Measurements from ENCODE around the gene FSTL5. TPM values are rescaled to one million over a fixed set of nuclear protein-coding genes. Genes with fewer than 3 reads are reported as not detected.
"Not testable (repeated sequence)": the region's sequence is repeated elsewhere in the genome, so short reads cannot be mapped to it uniquely, and the experiment has no call there.

Gene FSTL5
- total RNA-seq = not detected

GRCh38 chr4:162163892-162164759, at the start of gene FSTL5:
TSS of gene FSTL5 (minus strand) at chr4:162164000. CDS start at chr4:162111396, 52,604 bp downstream.
- no peak within 1 kb of the TSS for H3K27ac Mint-ChIP-seq

DNA sequence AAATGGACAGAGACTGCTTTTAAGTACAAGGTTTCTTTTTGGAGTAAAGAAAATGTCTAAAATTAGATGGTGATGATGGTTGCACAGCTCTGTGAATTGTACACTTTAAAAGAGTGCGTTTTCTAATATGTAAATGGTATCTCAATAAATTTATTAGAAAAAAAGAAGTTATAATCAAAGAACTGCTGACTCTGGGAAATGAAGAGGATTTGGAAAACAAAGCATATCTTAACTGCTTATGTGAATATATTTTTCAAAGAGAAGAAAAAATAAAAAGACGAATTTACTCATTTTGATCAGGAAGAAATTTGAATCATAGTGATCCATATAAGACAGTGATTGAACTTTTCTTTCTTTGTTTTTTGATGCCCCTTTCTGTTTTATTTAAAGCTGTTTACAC, 45.9 kb upstream of the FSTL5 start:
- ATAC-seq (ENCODE audit: low read depth) (no peak), DNase-seq (no peak)
- Mint-ChIP-seq H3K4me1 (no peaks in the 10 kb centered on the region), H3K27me3 (no peaks in the 10 kb centered on the region), H3K36me3 (no peaks in the 10 kb centered on the region), H3K9me3 (peaks cover 2% of the 10 kb centered on the region), H3K27ac (no peak overlapping the region), H3K4me3 (no peak overlapping the region)
- POLR2A ChIA-PET = no interaction called here

More at GRCh38 chr4:162163892-162164759, at the start of gene FSTL5:
- ATAC-seq (ENCODE audit: low read depth) (peak; percentile 50), DNase-seq (peak; percentile 27)
- peaks cover 1% of the 10 kb centered on the region for H3K4me1 Mint-ChIP-seq
- POLR2A ChIA-PET = no interaction called here
- H3K27me3 Mint-ChIP-seq = no peaks in the 10 kb centered on the region
- H3K4me3 Mint-ChIP-seq = peak within 1 kb of the TSS; percentile 42
- no peaks in the 10 kb centered on the region for H3K9me3 Mint-ChIP-seq
- no peaks in the 10 kb centered on the region for H3K36me3 Mint-ChIP-seq

DNA sequence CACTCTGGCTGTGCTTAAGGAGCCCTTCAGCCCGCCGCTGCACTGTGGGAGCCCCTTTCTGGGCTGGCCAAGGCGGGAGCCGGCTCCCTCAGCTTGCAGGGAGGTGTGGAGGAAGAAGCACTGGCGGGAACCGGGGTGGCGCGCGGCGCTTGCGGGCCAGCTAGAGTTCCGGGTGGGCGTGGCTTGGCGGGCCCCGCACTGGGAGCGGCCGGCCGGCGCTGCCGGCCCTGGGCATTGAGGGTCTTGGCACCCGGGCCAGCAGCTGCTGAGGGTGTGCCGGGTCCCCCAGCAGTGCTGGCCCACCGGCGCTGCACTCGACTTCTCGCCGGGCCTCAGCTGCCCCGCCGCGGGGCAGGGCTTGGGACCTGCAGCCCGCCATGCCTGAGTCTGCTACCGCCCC, 39.7 kb upstream of the FSTL5 start:
- POLR2A ChIA-PET, H3K27ac Mint-ChIP-seq: not testable (repeated sequence)

DNA sequence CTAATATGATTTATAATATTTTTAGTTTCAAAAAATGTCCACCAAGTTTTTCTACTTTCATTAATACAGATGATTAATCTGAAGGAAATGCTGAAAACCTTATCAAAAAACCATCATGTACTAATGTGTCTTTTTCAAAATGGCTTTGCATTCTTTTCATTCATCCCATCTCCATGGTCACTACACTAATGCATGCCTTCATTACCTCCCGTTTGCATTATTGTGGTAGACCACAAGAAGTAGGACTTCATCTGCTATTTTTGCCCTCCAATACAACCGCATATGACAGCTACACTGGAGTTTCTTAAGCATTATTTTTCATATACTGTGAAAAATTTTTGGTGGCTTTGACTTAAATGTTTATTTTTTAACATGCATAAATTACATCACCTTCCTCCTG, 37.9 kb upstream of the FSTL5 start:
- Mint-ChIP-seq H3K27me3 (no peaks in the 10 kb centered on the region), H3K4me3 (no peak overlapping the region), H3K4me1 (no peaks in the 10 kb centered on the region), H3K36me3 (no peaks in the 10 kb centered on the region), H3K27ac (no peak overlapping the region), H3K9me3 (peaks cover 4% of the 10 kb centered on the region)
- DNase-seq = no peak
- POLR2A ChIA-PET = no interaction called here
- no peak for ATAC-seq (ENCODE audit: low read depth)

More for the DNA sequence above, 39.7 kb upstream of the FSTL5 start:
- DNase-seq; H3K36me3 Mint-ChIP-seq; H3K27me3 Mint-ChIP-seq; H3K4me1 Mint-ChIP-seq; H3K9me3 Mint-ChIP-seq; H3K4me3 Mint-ChIP-seq; ATAC-seq (ENCODE audit: low read depth): not testable (repeated sequence)

DNA sequence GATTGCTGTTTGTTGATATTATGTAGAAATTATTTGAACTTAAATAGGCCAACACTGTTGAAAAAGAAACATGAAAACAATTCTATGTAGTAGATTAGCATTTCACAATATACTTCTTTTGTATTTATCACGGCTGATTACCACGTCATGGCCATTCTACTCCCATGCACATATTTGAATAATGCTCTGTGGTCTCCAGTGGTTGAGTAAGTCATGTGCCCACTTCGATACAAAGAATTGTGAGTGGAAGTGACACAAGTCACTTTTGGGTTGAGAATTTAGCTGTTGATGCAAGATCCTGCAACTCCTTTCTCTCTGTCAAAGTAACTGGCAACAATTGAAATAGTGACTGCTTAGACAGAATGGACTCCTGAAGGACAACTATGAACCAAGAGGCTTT, 6.7 kb upstream of the FSTL5 start:
- no peak overlapping the region for H3K4me3 Mint-ChIP-seq
- ATAC-seq (ENCODE audit: low read depth) (no peak), DNase-seq (no peak)
- POLR2A ChIA-PET = no interaction called here
- H3K4me1 Mint-ChIP-seq = no peaks in the 10 kb centered on the region
- H3K27ac Mint-ChIP-seq = no peak overlapping the region
- no peaks in the 10 kb centered on the region for H3K27me3 Mint-ChIP-seq
- H3K36me3 Mint-ChIP-seq = no peaks in the 10 kb centered on the region
- no peaks in the 10 kb centered on the region for H3K9me3 Mint-ChIP-seq

GRCh38 chr4:162164906-162165510, 1.2 kb upstream of the FSTL5 start:
- no peak overlapping the region for H3K4me3 Mint-ChIP-seq
- H3K27me3 Mint-ChIP-seq = no peaks in the 10 kb centered on the region
- ATAC-seq (ENCODE audit: low read depth) (no peak), DNase-seq (no peak)
- H3K4me1 Mint-ChIP-seq = peaks cover 1% of the 10 kb centered on the region
- POLR2A ChIA-PET = no interaction called here
- H3K36me3 Mint-ChIP-seq = no peaks in the 10 kb centered on the region
- H3K9me3 Mint-ChIP-seq = no peaks in the 10 kb centered on the region
- no peak overlapping the region for H3K27ac Mint-ChIP-seq

- Mint-ChIP-seq H3K27ac (no peak overlapping the region), H3K4me3 (no peak overlapping the region), H3K4me1 (peaks cover 1% of the 10 kb centered on the region), H3K27me3 (no peaks in the 10 kb centered on the region), H3K36me3 (no peaks in the 10 kb centered on the region), H3K9me3 (no peaks in the 10 kb centered on the region)
- DNase-seq = no peak
- POLR2A ChIA-PET = no interaction called here
- no peak for ATAC-seq (ENCODE audit: low read depth)
Measured at GRCh38 chr4:162162672-162163071, 1.1 kb downstream of the FSTL5 start.

GRCh38 chr4:162157241-162157640, 6.6 kb downstream of the FSTL5 start:
- no peak overlapping the region for H3K4me3 Mint-ChIP-seq
- no peaks in the 10 kb centered on the region for H3K9me3 Mint-ChIP-seq
- DNase-seq = no peak
- no peaks in the 10 kb centered on the region for H3K36me3 Mint-ChIP-seq
- no peak for ATAC-seq (ENCODE audit: low read depth)
- no peaks in the 10 kb centered on the region for H3K27me3 Mint-ChIP-seq
- POLR2A ChIA-PET = no interaction called here
- H3K4me1 Mint-ChIP-seq = no peaks in the 10 kb centered on the region
- no peak overlapping the region for H3K27ac Mint-ChIP-seq

DNA sequence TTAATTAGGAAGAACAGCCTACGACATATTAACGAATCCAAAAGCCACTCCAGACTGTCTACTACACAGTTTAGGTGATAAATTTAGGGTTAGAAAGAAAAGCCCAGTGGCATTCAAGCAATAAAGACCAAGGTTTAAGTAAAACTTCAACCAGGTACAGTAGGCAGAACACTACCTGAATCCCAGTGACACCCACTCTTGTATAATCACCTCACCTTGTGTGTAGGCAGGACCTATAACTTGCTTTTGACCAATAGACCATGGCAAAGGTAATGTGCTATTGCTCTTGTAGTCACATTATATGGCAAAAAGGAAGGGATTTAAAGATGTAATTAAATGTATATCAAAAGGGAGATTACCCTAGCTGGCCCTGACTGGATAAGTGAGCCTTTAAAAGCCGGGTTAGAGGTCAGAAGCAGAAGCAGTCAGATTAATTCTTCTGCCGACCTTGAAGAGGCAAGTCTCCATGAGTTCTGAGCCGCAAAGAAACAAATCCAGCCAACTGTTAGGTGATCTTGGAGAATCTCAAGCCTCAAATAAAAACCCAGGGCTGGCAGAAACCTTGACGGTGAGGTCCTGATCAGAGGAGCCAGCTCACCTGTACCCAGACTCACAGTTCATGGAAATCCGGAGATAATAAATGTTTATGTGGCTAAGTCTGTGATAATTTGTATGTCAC, 8.8 kb downstream of the FSTL5 start:
- Mint-ChIP-seq H3K4me1 (no peaks in the 10 kb centered on the region), H3K9me3 (no peaks in the 10 kb centered on the region), H3K27ac (no peak overlapping the region), H3K4me3 (no peak overlapping the region), H3K27me3 (no peaks in the 10 kb centered on the region), H3K36me3 (no peaks in the 10 kb centered on the region)
- POLR2A ChIA-PET = no interaction called here
- no peak for DNase-seq
- ATAC-seq (ENCODE audit: low read depth) = no peak

GRCh38 chr4:162151850-162152249, 11.9 kb downstream of the FSTL5 start:
- no peak for ATAC-seq (ENCODE audit: low read depth)
- H3K4me3 Mint-ChIP-seq = no peak overlapping the region
- H3K4me1 Mint-ChIP-seq = no peaks in the 10 kb centered on the region
- no peak overlapping the region for H3K27ac Mint-ChIP-seq
- H3K9me3 Mint-ChIP-seq = no peaks in the 10 kb centered on the region
- POLR2A ChIA-PET = no interaction called here
- DNase-seq = no peak
- no peaks in the 10 kb centered on the region for H3K36me3 Mint-ChIP-seq
- no peaks in the 10 kb centered on the region for H3K27me3 Mint-ChIP-seq

GRCh38 chr4:162151386-162151785, 12.4 kb downstream of the FSTL5 start:
- DNase-seq (no peak), ATAC-seq (ENCODE audit: low read depth) (no peak)
- Mint-ChIP-seq H3K36me3 (no peaks in the 10 kb centered on the region), H3K27me3 (no peaks in the 10 kb centered on the region), H3K4me3 (no peak overlapping the region), H3K27ac (no peak overlapping the region), H3K9me3 (no peaks in the 10 kb centered on the region), H3K4me1 (no peaks in the 10 kb centered on the region)
- POLR2A ChIA-PET = no interaction called here

- ATAC-seq (ENCODE audit: low read depth) (no peak), DNase-seq (no peak)
- no peaks in the 10 kb centered on the region for H3K36me3 Mint-ChIP-seq
- no peak overlapping the region for H3K27ac Mint-ChIP-seq
- H3K4me1 Mint-ChIP-seq = no peaks in the 10 kb centered on the region
- H3K4me3 Mint-ChIP-seq = no peak overlapping the region
- H3K27me3 Mint-ChIP-seq = no peaks in the 10 kb centered on the region
- H3K9me3 Mint-ChIP-seq = no peaks in the 10 kb centered on the region
- POLR2A ChIA-PET = no interaction called here
Measured at GRCh38 chr4:162149644-162150043, 14.2 kb downstream of the FSTL5 start.

DNA sequence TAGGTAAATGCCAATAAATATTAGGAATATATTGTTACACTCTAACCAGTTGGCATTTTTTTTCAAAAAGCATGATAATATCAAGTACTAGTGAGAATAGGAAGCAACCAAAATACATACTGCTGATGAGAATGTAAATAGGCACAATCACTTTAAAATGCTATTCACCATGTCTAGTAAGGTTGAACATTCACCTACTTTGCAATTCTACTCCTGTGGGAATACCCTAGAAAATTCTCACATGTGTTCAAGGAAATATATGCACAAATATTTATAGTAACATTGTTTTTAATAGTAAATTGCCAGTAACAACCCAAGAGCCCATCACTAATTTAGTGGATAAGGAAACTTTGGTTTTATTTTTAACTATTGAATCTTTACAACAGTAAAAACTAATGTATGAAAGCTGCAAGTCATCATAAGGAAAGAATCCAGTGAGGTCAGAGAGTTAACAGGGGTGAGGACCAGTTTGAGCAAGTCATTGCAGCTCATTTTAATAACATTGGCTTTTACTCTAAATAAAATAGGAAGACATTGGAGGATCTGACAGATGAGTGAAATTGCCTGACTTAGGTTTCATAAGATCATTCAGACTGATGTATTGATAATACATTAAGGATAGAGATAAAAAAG, 23.6 kb downstream of the FSTL5 start:
- no peaks in the 10 kb centered on the region for H3K4me1 Mint-ChIP-seq
- H3K9me3 Mint-ChIP-seq = peaks cover 5% of the 10 kb centered on the region
- POLR2A ChIA-PET = no interaction called here
- ATAC-seq (ENCODE audit: low read depth) (no peak), DNase-seq (no peak)
- H3K36me3 Mint-ChIP-seq = no peaks in the 10 kb centered on the region
- no peaks in the 10 kb centered on the region for H3K27me3 Mint-ChIP-seq
- H3K4me3 Mint-ChIP-seq = no peak overlapping the region
- no peak overlapping the region for H3K27ac Mint-ChIP-seq

All from activated naive CD8-positive, alpha-beta T cell treated with anti-CD3 and anti-CD28 coated beads, Interleukin-2, amount 10 ng/mL, durations not matched to agents 7 days and 5 days (primary cell).